ENCODE measurements around the gene TUBA1C.
A peak's percentile ranks its signal among the peaks of the same experiment; 100 is the strongest.
"Not testable (repeated sequence)": the region's sequence is repeated elsewhere in the genome, so short reads cannot be mapped to it uniquely, and the experiment has no call there.

Gene TUBA1C

DNA sequence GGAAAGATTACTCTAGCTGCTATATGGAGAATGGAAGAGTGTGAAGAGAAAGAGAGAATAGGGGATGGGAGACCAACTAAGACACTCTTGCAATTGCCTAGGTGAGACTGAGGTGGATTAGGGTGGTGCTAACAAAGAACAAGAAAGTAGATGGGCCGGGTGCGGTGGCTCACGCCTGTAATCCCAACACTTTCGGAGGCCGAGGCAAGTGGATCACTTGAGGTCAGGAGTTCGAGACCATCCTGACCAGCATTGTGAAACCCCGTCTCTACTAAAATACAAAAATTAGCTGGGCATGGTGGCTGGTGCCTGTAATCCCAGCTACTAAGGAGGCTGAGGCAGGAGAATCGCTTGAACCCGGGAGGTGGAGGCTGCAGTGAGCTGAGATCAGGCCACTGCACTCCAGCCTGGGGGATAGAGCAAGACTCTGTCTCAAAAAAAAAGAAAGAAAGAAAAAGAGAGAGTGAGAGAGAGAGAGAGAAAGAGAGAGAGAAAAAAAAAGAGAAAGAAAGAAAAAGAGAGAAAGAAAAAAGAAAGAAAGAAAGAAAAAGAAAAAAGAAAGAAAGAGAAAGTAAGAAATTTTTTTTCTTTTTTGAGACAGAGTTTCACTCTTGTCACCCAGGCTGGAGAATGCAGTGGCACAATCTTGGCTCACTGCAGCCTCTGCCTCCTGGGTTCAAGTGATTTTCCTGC lies 55.7 kb downstream of the TUBA1C start:
- not testable (repeated sequence) for DNase-seq

DNA sequence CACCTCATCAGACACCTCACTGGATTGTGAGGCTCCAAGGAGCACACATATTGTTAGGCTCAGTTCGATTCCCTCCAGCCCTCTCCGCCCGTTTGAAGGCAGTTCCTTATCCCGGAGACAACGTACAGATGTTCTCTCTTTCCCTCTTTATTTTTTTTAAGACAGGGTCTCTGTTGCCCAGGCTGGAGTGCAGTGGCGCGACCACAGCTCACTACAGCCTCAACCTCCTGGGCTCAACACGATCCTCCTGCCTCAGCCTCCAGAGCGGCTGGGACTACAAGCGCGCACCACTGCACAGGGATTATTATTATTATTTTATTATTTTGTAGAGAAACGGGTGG lies 57.5 kb downstream of the TUBA1C start:
- DNase-seq: no peak

DNA sequence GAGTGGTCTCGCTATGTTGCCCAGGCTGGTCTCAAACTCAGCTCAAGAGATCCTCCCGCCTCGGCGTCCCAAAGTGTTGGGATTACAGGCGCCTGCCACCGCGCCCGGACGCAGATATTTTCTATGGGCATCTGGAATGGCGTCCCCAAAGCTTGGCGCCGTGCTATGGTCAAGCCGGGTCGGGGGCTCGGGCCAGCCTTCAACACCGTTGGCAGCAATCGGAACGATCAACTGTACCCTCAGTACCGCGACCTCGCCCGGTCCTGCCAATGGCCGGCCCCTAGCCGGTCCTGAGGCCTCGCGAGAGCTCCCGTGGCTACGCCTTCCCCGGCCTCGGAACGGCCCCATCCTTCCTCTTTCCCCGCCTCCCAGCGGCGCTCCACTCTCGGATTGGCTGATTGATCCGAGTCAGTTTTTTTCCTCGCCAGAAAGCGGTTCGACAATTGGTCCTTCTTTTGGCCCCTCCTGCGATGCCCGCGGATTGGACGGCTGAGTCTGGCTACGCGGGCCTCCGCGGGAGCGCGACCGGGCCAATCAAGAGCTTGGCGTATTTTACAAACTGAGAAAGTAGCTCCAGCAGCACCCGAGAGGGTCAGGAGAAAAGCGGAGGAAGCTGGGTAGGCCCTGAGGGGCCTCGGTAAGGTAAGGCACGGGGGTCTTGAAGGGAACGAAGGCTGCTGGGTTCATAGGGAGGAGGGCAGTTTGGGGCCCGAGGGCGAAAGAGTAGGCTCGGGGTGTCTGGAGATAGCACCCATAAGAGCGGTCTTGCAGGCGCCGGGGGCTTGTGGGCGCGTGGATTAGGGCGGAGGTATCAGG lies 58.0 kb downstream of the TUBA1C start, which contains the start of gene TROAP:
TROAP (plus strand) TSS at position 548 of the 816 bp plus-strand sequence. CDS start 354 bp downstream, outside the sequence.
- DNase-seq: peak; percentile 97

- no peak for DNase-seq
Observed at GRCh38 chr12:49323524-49324097, 58.7 kb downstream of the TUBA1C start.

Data from stimulated activated CD8-positive, alpha-beta memory T cell treated with anti-CD3 and anti-CD28 coated beads, Interleukin-4, amount 100 ng/mL, for 48 hours (primary cell).